ENCODE data around the gene CUL7.

The CUL7 gene

GRCh38 chr6:43077981-43078511 is 24.4 kb upstream of the CUL7 start:
- no peak for TF ChIP-seq CTCF (IDR thresholded peaks at IDR 0.05; ENCODE audit: low read depth, low read length)
- no peak overlapping the region for H3K4me3 ChIP-seq (replicated peaks in 1 of 2; ENCODE audit: low read depth in 2 of 2, low read length in 2 of 2)
- peak in 1 of 2 donors; percentile 62 for DNase-seq (ENCODE audit: low read depth in 2 of 2)

- peak overlapping the region; percentile 75 to 96 for H3K4me3 ChIP-seq (replicated peaks in 1 of 2; ENCODE audit: low read depth in 2 of 2, low read length in 2 of 2)
Observed at GRCh38 chr6:43077333-43077809, 23.7 kb upstream of the CUL7 start.

GRCh38 chr6:43076464-43077332 is 23.0 kb upstream of the CUL7 start:
- peak overlapping the region; percentile 75 to 96 for H3K4me3 ChIP-seq (replicated peaks in 1 of 2; ENCODE audit: low read depth in 2 of 2, low read length in 2 of 2)
- no peak for TF ChIP-seq CTCF (IDR thresholded peaks at IDR 0.05; ENCODE audit: low read depth, low read length)
- peak; percentile 43 to 47 for DNase-seq (ENCODE audit: low read depth in 2 of 2)

More at GRCh38 chr6:43077333-43077809, 23.7 kb upstream of the CUL7 start:
- no peak for DNase-seq (ENCODE audit: low read depth in 2 of 2)
- TF ChIP-seq CTCF (IDR thresholded peaks at IDR 0.05; ENCODE audit: low read depth, low read length), result no peak

- peak within 1 kb of the TSS; percentile 75 to 96 for H3K4me3 ChIP-seq (replicated peaks in 1 of 2; ENCODE audit: low read depth in 2 of 2, low read length in 2 of 2)
- TF ChIP-seq CTCF (IDR thresholded peaks at IDR 0.05; ENCODE audit: low read depth, low read length), result no peak
- peak; percentile 40 to 75 for DNase-seq (ENCODE audit: low read depth in 2 of 2)
Observed at GRCh38 chr6:43075670-43076463, 22.2 kb upstream of the CUL7 start, which contains the start of gene PTK7. PTK7 (plus strand) TSS chr6:43076314; CDS start chr6:43076489, 175 bp downstream.

- DNase-seq (ENCODE audit: low read depth in 2 of 2), result peak; percentile 41 to 91
- TF ChIP-seq CTCF (IDR thresholded peaks at IDR 0.05; ENCODE audit: low read depth, low read length), result no peak
- H3K4me3 ChIP-seq (replicated peaks in 1 of 2; ENCODE audit: low read depth in 2 of 2, low read length in 2 of 2), result peak overlapping the region; percentile 49 to 51
Observed at GRCh38 chr6:43074847-43075669, 21.4 kb upstream of the CUL7 start.

Data from cardiac fibroblast (primary cell).